ENCODE measurements around the gene CEMIP. TPM values are rescaled to one million over a fixed set of nuclear protein-coding genes. Genes with fewer than 3 reads are reported as not detected.

Gene CEMIP
- 0.32 and 0.50 TPM in 2 replicates for total RNA-seq

GRCh38 chr15:80778964-80779657 is at the start of gene CEMIP:
TSS of gene CEMIP (plus strand) at chr15:80779370. CDS start at chr15:80873880, 94,510 bp downstream.

GRCh38 chr15:80989518-80990478 is 210.6 kb downstream of the CEMIP start, which contains the start of gene MESD:
TSS of gene MESD (minus strand) at chr15:80989819. CDS start at chr15:80989791, 28 bp downstream.

GRCh38 chr15:81000624-81001151 is 221.5 kb downstream of the CEMIP start, which contains the start of gene TLNRD1:
TSS of gene TLNRD1 (plus strand) at chr15:81000923. CDS start at chr15:81002272, 1,349 bp downstream.

Other genes starting within 250 kb of the CEMIP start
- 2.4 and 7.5 TPM in 2 replicates for gene ABHD17C, start 84.1 kb upstream of the CEMIP start, total RNA-seq
- 11.5 and 22.5 TPM in 2 replicates for gene MESD, start 210.4 kb downstream of the CEMIP start, total RNA-seq
- gene TLNRD1, start 221.6 kb downstream of the CEMIP start, total RNA-seq: 9.4 and 10.5 TPM in 2 replicates

All from bladder microvascular endothelial cell (primary cell).